HCEC 1CT (cell line): Measurements from ENCODE around the gene MITF.

Experiments
- DNase-seq: peaks from one replicate; pipeline ENCODE4 v3.0.0-alpha.2; 2017

Gene MITF

DNA sequence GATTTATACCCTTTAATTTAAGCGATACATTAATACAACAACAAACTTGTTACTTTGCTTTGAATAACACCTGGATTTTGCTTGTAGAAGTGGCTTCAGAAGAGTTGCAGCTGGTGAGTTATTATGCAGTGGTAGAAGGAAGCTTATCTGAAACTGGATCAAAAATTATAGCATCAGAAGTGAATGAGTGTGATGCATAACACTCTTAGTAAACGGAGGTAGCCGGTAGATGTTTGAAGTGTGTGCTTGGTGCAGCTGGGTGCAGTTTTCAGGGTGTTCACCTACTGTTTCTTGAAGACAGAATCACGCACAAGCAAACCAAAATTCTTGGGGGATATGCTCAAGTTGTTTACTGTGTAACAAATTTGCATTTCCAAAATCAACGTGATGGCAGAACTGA, 103.1 kb downstream of the MITF start:
- no peak for DNase-seq

- DNase-seq = no peak
Measured at GRCh38 chr3:69842789-69843188, 103.5 kb downstream of the MITF start.

GRCh38 chr3:69844706-69845105, 105.4 kb downstream of the MITF start:
- no peak for DNase-seq

GRCh38 chr3:69847303-69847702, 108.0 kb downstream of the MITF start:
- no peak for DNase-seq

- no peak for DNase-seq
Measured at GRCh38 chr3:69848113-69848512, 108.8 kb downstream of the MITF start.

- no peak for DNase-seq
Measured at GRCh38 chr3:69850849-69851248, 111.6 kb downstream of the MITF start.

DNA sequence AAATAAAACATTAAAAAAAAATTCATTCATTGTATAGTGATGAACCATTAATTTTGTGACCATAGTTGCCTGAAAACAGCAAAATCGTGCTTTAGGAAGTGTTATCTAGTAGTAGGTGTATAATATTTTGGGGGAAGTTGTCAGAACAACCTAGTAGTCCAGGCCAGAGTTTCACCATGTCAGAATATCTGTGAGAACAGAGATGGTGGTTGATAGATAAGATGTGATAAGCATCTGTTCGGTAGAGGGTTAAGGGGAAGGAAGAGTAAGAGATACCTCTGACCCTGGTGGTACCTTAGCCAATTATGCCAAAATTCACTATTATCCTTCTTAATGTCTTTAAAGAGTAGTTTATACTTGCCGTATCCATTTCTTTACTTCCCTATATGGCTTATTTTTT, 113.8 kb downstream of the MITF start:
- no peak for DNase-seq

- DNase-seq = peak; percentile 68
Measured at GRCh38 chr3:69855436-69856162, 116.3 kb downstream of the MITF start.

- DNase-seq = no peak
Measured at GRCh38 chr3:69856965-69857705, 117.9 kb downstream of the MITF start.

GRCh38 chr3:69861556-69861955, 122.3 kb downstream of the MITF start:
- no peak for DNase-seq

DNA sequence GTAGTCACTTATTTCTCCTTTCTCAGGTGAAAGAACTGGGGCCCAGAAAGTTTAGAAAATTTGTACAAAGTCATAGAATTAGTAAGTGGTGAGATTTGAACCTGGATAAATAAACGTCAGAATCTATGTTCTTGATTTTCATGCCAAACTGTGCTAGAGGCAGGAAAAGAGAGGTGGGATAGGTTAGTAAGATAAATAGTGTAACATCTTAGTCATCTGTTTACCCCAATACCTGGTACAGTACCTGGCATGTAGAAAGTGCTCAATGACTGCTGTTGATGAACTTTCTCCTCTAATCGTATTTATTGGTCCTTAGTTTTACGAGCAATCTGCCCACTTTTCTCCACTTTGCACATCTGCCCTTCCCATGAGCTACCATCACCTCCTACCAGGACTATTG, 124.9 kb downstream of the MITF start:
- DNase-seq = no peak

GRCh38 chr3:69864766-69865165, 125.5 kb downstream of the MITF start:
- DNase-seq = no peak

DNA sequence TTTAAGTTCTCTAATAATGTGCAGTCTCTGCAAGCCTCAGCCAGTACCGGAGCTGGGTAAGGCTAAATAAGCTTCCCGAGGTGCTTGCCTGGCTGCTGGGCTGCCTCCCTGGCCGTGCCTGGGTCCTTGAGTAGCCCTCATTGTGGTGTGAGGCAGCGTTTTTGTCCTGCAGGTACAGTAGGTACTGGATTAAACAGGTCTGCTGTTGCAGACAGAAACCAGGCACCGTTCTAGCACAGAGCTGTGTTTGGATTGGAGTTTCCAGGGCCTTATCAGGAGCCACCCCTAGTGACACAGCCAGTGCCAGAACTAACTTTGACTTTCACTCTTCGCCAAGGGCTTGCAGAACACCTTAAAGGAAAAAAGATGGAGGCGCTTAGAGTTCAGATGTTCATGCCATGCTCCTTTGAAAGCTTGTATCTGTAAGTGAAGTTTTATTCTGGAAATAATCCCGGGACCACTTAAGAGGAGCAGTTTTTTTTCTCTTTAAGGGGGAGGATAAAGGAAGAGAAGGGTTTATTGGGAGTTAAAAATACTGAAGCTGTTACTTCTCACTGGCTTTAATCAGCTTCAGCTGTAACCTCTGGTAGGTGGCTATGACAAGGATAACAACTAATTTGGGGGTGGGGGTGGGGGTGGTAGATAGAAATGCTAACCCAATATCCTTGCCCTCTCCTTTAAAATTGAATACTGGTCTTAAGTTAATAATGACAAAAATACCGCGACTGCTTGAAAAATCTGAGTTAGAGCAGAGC, 126.8 kb downstream of the MITF start:
- peak; percentile 49 for DNase-seq

GRCh38 chr3:69866988-69867720, 127.9 kb downstream of the MITF start:
- peak; percentile 74 for DNase-seq

DNA sequence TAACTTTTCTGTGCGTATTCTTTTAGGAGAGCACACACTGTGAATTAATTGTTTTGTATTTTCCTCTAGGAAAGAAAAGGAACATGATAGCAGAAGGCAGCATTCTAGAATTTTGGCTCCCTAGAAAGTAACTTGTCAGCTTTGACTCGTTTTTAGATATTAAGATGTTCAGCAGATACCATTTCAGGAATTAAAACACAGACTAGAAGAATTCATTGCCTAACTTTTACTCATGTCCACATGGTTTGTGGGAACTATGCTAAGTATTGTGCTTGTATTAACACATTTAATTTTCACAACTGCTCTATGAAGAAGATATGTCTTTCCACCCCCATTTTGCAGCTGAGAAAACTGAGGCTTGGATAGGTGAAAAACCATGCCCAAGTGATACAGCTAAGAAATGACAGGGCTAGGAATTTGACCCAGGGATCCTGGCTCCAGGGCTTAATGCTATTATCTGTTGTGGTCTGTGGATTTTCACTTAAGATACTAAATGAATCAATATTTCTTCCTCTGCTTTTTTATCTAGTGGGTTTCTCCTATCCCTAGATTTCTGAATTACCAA, 128.8 kb downstream of the MITF start:
- DNase-seq = peak; percentile 53

DNA sequence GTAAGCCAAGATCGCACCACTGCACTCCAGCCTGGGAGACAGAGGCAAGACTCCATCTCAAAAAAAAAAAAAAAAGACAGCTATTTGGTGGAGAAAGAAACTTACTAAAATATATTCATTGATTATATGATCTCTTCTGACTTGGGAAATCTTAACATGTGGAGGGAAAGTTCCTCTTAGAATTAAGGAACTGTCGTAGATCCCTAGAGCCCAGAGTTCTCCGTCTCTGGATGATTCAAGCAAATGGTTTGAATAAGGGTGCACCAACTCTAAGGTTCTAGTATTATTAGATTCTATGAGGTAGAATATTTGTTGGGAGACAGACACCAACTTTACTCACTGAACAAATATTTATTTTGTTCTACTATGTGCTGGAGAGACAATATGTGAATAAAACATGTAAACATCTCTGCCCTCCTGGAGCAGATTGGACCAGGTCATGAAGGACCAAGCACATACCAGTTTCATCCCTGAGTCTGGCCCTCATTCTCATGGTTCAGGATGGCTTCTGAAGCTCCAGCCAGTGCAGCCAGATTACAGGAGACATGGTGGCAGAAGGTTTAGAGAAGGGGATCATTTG, 129.7 kb downstream of the MITF start:
- DNase-seq = no peak

GRCh38 chr3:69869643-69870042, 130.4 kb downstream of the MITF start:
- DNase-seq = peak; percentile 97

GRCh38 chr3:69871251-69871650, 132.0 kb downstream of the MITF start:
- DNase-seq = no peak

GRCh38 chr3:69871868-69872267, 132.6 kb downstream of the MITF start:
- DNase-seq = no peak

DNA sequence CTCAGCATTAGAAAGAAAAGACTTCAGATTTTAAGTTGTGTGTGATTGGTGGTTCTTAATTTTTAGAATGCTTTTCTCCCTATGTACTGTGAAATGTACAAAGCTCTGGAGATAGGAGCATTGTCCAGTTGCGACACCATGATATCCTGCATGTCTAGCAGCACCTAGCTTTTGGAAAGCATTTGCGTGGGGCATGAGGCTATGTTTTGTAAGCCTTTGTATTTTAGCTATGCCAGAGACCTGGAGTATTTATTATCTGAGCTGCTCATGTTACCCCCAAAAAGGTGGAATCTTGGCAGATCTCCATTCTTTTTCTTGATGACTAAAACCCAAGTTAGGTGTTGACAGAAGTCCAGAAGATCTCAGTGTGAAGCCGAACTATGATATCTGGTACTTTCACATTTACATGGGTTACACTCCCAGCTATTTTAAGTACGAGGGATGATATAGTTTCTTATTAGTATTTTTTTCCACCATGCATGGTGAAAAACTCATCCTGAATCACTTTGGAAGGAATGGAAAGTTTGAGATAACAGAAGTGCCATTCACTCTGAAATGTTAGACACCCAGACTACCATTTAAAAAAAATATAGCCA, 133.6 kb downstream of the MITF start:
- no peak for DNase-seq

- DNase-seq = no peak
Measured at GRCh38 chr3:69876073-69876472, 136.8 kb downstream of the MITF start.

- no peak for DNase-seq
Measured at GRCh38 chr3:69878254-69878653, 139.0 kb downstream of the MITF start.
